NB4 (cell line): Measurements from ENCODE around the gene CADPS2.

Experiments
- POLR2A ChIP-seq: IDR thresholded peaks from 2 replicates; pipeline ENCODE4 v1.6.1; 2011; ENCODE audit warnings: mild to moderate bottlenecking; ENCODE audit not compliant: insufficient read length; ENCODE audit errors: extremely low read depth
- TF ChIP-seq, protein P1 (sequence below): IDR thresholded peaks from one replicate; pipeline ENCODE4 v1.5.1; 2012; ENCODE audit warnings: low read depth, low read length

DNA sequence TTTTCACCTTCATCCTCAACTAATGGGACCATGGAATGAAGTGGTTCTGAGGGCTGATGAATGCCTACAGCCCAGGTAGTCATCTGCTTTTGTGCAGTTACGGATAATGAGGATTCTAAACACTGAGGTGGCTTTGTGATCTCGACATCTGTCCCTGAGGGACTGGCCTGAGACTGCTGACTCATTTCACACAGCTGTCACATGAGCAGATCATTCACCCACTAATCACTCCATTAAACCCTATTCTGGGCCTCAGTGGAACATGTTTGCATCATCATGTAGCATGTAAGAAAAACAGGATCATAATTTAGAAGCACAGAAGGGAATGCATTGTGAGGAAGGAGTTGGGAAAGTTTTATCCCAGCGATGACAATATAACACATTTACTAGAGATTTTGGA is 502.3 kb downstream of the CADPS2 start:
- no peak for TF ChIP-seq POLR2A
- TF ChIP-seq, protein P1, sequence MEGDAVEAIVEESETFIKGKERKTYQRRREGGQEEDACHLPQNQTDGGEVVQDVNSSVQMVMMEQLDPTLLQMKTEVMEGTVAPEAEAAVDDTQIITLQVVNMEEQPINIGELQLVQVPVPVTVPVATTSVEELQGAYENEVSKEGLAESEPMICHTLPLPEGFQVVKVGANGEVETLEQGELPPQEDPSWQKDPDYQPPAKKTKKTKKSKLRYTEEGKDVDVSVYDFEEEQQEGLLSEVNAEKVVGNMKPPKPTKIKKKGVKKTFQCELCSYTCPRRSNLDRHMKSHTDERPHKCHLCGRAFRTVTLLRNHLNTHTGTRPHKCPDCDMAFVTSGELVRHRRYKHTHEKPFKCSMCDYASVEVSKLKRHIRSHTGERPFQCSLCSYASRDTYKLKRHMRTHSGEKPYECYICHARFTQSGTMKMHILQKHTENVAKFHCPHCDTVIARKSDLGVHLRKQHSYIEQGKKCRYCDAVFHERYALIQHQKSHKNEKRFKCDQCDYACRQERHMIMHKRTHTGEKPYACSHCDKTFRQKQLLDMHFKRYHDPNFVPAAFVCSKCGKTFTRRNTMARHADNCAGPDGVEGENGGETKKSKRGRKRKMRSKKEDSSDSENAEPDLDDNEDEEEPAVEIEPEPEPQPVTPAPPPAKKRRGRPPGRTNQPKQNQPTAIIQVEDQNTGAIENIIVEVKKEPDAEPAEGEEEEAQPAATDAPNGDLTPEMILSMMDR: no peak
